HUES64 (cell line): ENCODE data around the gene RESP18. TPM values are rescaled to one million over a fixed set of nuclear protein-coding genes. Genes with fewer than 3 reads are reported as not detected.

ENCODE experiments used
- H3K27ac ChIP-seq: 2 replicates; pipeline ENCODE4 v1.7.0; 2013; ENCODE audit warnings: low read depth, low read length, inconsistent platforms
- H3K27me3 ChIP-seq: 2 replicates; pipeline ENCODE4 v1.6.1; 2013; ENCODE audit warnings: mild to moderate bottlenecking, low read length; ENCODE audit not compliant: insufficient read depth
- H3K36me3 ChIP-seq: 2 replicates; pipeline ENCODE4 v1.6.1; 2013; ENCODE audit warnings: mild to moderate bottlenecking, low read length; ENCODE audit not compliant: insufficient read depth
- H3K4me1 ChIP-seq: 2 replicates; pipeline ENCODE4 v1.6.1; 2013; ENCODE audit warnings: mild to moderate bottlenecking, low read length, moderate library complexity; ENCODE audit not compliant: insufficient read depth
- H3K4me3 ChIP-seq: 2 replicates; pipeline ENCODE4 v1.5.1; 2013; ENCODE audit warnings: mild to moderate bottlenecking, low read length, moderate library complexity
- H3K9ac ChIP-seq: 2 replicates; pipeline ENCODE4 v1.6.1; 2013; ENCODE audit warnings: mild to moderate bottlenecking, low read depth, low read length
- H3K9me3 ChIP-seq: 2 replicates; pipeline ENCODE4 v1.6.1; 2013; ENCODE audit warnings: low read depth, low read length; ENCODE audit not compliant: insufficient read depth
- WGBS: fragments of 150-250, 120-280 bp; methylation state at CpG from one replicate; pipeline ENCODE4 v1.1.7; 2013; ENCODE audit warnings: missing lambda C conversion rate; 5-methylcytosine and 5-hydroxymethylcytosine counted together
- polyA plus RNA-seq, 2 experiments: library from polyadenylated mRNA; stranded (reverse); fragments of 50-300 nt; gene quantifications; one replicate each; pipeline ENCODE4 v1.2.3, GENCODE V29; 2013

Gene RESP18
- polyA plus RNA-seq (2013, experiment 1 of 2): not detected
- polyA plus RNA-seq (2013, experiment 2 of 2): not detected

- Histone ChIP-seq H3K9ac (no peak within 1 kb of the TSS), H3K27ac (no peak within 1 kb of the TSS), H3K27me3 (peaks cover 73% of the 10 kb centered on the region), H3K36me3 (no peaks in the 10 kb centered on the region), H3K9me3 (no peaks in the 10 kb centered on the region), H3K4me3 (peak within 1 kb of the TSS; percentile 38), H3K4me1 (no peaks in the 10 kb centered on the region; the same call in 1 of the 2 replicates)
- WGBS: 23% methylated on average over 24 of the region's 24 CpGs
Observed at GRCh38 chr2:219332542-219332941, at the start of gene RESP18. RESP18 (minus strand) TSS chr2:219332744.

GRCh38 chr2:219381448-219381847 is 48.9 kb upstream of the RESP18 start:
- Histone ChIP-seq H3K4me1 (no peaks in the 10 kb centered on the region; the same call in 1 of the 2 replicates), H3K36me3 (peaks cover 57% of the 10 kb centered on the region), H3K27ac (no peak overlapping the region), H3K9me3 (no peaks in the 10 kb centered on the region), H3K9ac (no peak overlapping the region), H3K27me3 (no peaks in the 10 kb centered on the region), H3K4me3 (no peak overlapping the region)
- WGBS: 93% methylated on average over 9 of the region's 9 CpGs

- Histone ChIP-seq H3K4me1 (no peaks in the 10 kb centered on the region; the same call in 1 of the 2 replicates), H3K36me3 (peaks cover 52% of the 10 kb centered on the region), H3K9me3 (no peaks in the 10 kb centered on the region), H3K4me3 (no peak overlapping the region), H3K9ac (no peak overlapping the region), H3K27me3 (no peaks in the 10 kb centered on the region), H3K27ac (no peak overlapping the region)
Observed at GRCh38 chr2:219380926-219381325, 48.4 kb upstream of the RESP18 start.

- H3K9me3 ChIP-seq: no peaks in the 10 kb centered on the region
- H3K4me3 ChIP-seq: no peak overlapping the region
- WGBS: 87% methylated on average over 12 of the region's 13 CpGs
- no peaks in the 10 kb centered on the region; the same call in 1 of the 2 replicates for H3K4me1 ChIP-seq
- no peaks in the 10 kb centered on the region for H3K27me3 ChIP-seq
- H3K9ac ChIP-seq: no peak overlapping the region
- no peak overlapping the region for H3K27ac ChIP-seq
- H3K36me3 ChIP-seq: peaks cover 48% of the 10 kb centered on the region
Observed at GRCh38 chr2:219378163-219378851, 45.8 kb upstream of the RESP18 start.

GRCh38 chr2:219369447-219369861 is 36.9 kb upstream of the RESP18 start:
- H3K27ac ChIP-seq: no peak overlapping the region
- no peak overlapping the region for H3K4me3 ChIP-seq
- H3K36me3 ChIP-seq: peaks cover 10% of the 10 kb centered on the region
- no peaks in the 10 kb centered on the region for H3K27me3 ChIP-seq
- H3K9ac ChIP-seq: no peak overlapping the region
- H3K4me1 ChIP-seq: no peaks in the 10 kb centered on the region
- WGBS: 44% methylated on average over 2 of the region's 2 CpGs
- no peaks in the 10 kb centered on the region for H3K9me3 ChIP-seq

- Histone ChIP-seq H3K27me3 (no peaks in the 10 kb centered on the region), H3K4me3 (no peak overlapping the region), H3K9ac (no peak overlapping the region), H3K36me3 (peaks cover 3% of the 10 kb centered on the region), H3K4me1 (no peaks in the 10 kb centered on the region), H3K27ac (no peak overlapping the region), H3K9me3 (no peaks in the 10 kb centered on the region)
- 89% methylated on average over 3 of the region's 3 CpGs for WGBS
Observed at GRCh38 chr2:219368690-219369191, 36.2 kb upstream of the RESP18 start.

GRCh38 chr2:219362524-219363164 is 30.1 kb upstream of the RESP18 start:
- H3K9me3 ChIP-seq: no peaks in the 10 kb centered on the region
- WGBS: 52% methylated on average over 3 of the region's 3 CpGs
- H3K27ac ChIP-seq: no peak overlapping the region
- H3K4me3 ChIP-seq: no peak overlapping the region
- H3K27me3 ChIP-seq: peaks cover 39% of the 10 kb centered on the region
- H3K9ac ChIP-seq: no peak overlapping the region
- H3K4me1 ChIP-seq: no peaks in the 10 kb centered on the region
- no peaks in the 10 kb centered on the region for H3K36me3 ChIP-seq

- Histone ChIP-seq H3K9ac (no peak overlapping the region), H3K27ac (no peak overlapping the region), H3K4me1 (no peaks in the 10 kb centered on the region), H3K4me3 (no peak overlapping the region), H3K9me3 (no peaks in the 10 kb centered on the region), H3K27me3 (peaks cover 45% of the 10 kb centered on the region), H3K36me3 (no peaks in the 10 kb centered on the region)
- 91% methylated on average over 5 of the region's 5 CpGs for WGBS
Observed at GRCh38 chr2:219362072-219362471, 29.5 kb upstream of the RESP18 start.

GRCh38 chr2:219358170-219359075 is 25.9 kb upstream of the RESP18 start:
- H3K4me3 ChIP-seq: peak overlapping the region; percentile 55
- no peaks in the 10 kb centered on the region for H3K36me3 ChIP-seq
- no peaks in the 10 kb centered on the region for H3K4me1 ChIP-seq
- H3K27me3 ChIP-seq: peaks cover 76% of the 10 kb centered on the region
- 4% methylated on average over 66 of the region's 66 CpGs for WGBS
- peak overlapping the region; percentile 24; the same call in 1 of the 2 replicates for H3K9ac ChIP-seq
- no peaks in the 10 kb centered on the region for H3K9me3 ChIP-seq
- H3K27ac ChIP-seq: no peak overlapping the region

- 89% methylated on average over 1 of the region's 1 CpG for WGBS
- no peaks in the 10 kb centered on the region for H3K36me3 ChIP-seq
- no peaks in the 10 kb centered on the region for H3K9me3 ChIP-seq
- peaks cover 77% of the 10 kb centered on the region for H3K27me3 ChIP-seq
- H3K4me1 ChIP-seq: no peaks in the 10 kb centered on the region
- H3K4me3 ChIP-seq: no peak overlapping the region
- no peak overlapping the region for H3K9ac ChIP-seq
- H3K27ac ChIP-seq: no peak overlapping the region
Observed at GRCh38 chr2:219356834-219357233, 24.3 kb upstream of the RESP18 start.
